ENCODE measurements around the gene RBM10.
"Not testable (repeated sequence)": the region's sequence is repeated elsewhere in the genome, so short reads cannot be mapped to it uniquely, and the experiment has no call there.

Gene RBM10

DNA sequence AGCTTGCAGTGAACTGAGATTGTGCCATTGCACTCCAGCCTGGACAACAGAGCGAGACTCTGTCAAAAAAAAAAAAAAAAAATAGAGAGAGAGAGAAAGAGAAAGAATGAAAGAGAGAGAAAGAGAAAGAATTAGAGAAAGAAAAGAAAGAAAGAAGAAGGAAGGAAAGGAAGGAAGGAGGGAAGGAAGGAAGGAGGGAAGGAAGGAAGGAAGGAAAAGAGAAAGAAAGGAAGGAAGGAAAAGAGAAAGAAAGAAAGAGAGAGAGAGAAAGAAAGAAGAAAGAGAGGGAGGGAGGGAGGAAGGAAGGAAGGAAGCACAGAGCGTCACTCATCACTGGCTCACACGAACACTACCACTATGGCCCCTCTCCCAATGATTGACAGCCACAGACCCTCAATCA lies 20.6 kb upstream of the RBM10 start:
- H4K20me1 ChIP-seq (ENCODE audit: low read depth, low read length); H3K9ac ChIP-seq (ENCODE audit: low read length); H3K4me3 ChIP-seq (ENCODE audit: insufficient read depth, low read length, poor library complexity, severe bottlenecking); H3K4me2 ChIP-seq (ENCODE audit: low read depth, low read length, poor library complexity, severe bottlenecking); H3K9me3 ChIP-seq (ENCODE audit: insufficient read depth, low read length); H3K9me2 ChIP-seq (replicated peaks; ENCODE audit: insufficient read depth, low read length); H3K27ac ChIP-seq (ENCODE audit: low read depth, low read length); H3F3A ChIP-seq (ENCODE audit: insufficient read depth); H3K36me3 ChIP-seq (ENCODE audit: low read length); H3K27me3 ChIP-seq (ENCODE audit: low read length); H2AFZ ChIP-seq (ENCODE audit: low read depth, low read length, severe bottlenecking); H3K79me2 ChIP-seq (ENCODE audit: insufficient read depth, low read length): not testable (repeated sequence)

DNA sequence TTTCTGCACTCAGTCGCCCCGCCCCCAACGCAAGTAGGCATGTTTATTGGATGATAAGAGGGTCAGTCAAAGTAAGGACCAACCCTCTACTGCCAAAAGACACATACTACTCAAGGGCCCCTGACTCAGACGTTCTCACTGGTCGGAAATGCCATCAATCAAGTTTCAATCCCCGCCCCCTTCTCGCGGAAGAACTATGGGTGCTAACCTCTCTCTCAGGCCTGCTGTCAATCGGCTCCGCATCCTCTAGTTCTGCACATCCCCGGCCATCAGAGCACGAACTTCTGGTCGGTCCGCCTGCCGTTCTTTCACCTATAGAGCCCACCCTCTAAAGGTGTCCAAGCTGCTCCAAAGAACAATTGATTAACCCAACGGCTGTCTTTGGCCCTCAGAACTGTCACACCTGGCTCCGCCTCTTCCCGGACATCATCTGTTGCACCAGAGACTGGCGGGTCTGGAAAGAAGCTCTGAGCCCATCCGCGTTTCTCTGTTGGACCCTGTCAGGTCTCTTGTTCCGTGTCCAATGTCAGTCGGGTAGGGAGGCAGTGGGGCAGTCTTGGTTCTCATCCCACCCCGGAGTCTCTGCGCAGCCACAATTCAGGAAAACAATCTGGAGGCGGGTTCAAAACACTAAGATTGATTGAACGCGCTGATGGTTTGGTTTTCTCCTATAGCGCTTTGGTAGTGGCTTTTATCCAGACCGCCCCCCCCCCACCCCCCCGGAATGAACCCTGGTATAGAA lies 15.7 kb upstream of the RBM10 start:
- Histone ChIP-seq H3K4me3 (ENCODE audit: insufficient read depth, low read length, poor library complexity, severe bottlenecking) (peak overlapping the region; percentile 71), H4K20me1 (ENCODE audit: low read depth, low read length) (no peaks in the 10 kb centered on the region), H3K4me2 (ENCODE audit: low read depth, low read length, poor library complexity, severe bottlenecking) (peak overlapping the region; percentile 77), H3K27ac (ENCODE audit: low read depth, low read length) (peak overlapping the region; percentile 56), H3F3A (ENCODE audit: insufficient read depth) (no peaks in the 10 kb centered on the region), H3K79me2 (ENCODE audit: insufficient read depth, low read length) (0 out of 2 replicates have a peak, but pooled peaks cover 2% of the 10 kb centered on the region), H3K9me3 (ENCODE audit: insufficient read depth, low read length) (no peaks in the 10 kb centered on the region), H3K36me3 (ENCODE audit: low read length) (no peaks in the 10 kb centered on the region), H3K9me2 (replicated peaks; ENCODE audit: insufficient read depth, low read length) (no peaks in the 10 kb centered on the region), H3K27me3 (ENCODE audit: low read length) (no peaks in the 10 kb centered on the region), H3K9ac (ENCODE audit: low read length) (peak overlapping the region; percentile 65), H2AFZ (ENCODE audit: low read depth, low read length, severe bottlenecking) (peak overlapping the region; percentile 73)
- no peak for TF ChIP-seq EZH2phosphoT487 (conservative IDR thresholded peaks at IDR 0.05; ENCODE audit: low read length)
- TF ChIP-seq, protein P1, sequence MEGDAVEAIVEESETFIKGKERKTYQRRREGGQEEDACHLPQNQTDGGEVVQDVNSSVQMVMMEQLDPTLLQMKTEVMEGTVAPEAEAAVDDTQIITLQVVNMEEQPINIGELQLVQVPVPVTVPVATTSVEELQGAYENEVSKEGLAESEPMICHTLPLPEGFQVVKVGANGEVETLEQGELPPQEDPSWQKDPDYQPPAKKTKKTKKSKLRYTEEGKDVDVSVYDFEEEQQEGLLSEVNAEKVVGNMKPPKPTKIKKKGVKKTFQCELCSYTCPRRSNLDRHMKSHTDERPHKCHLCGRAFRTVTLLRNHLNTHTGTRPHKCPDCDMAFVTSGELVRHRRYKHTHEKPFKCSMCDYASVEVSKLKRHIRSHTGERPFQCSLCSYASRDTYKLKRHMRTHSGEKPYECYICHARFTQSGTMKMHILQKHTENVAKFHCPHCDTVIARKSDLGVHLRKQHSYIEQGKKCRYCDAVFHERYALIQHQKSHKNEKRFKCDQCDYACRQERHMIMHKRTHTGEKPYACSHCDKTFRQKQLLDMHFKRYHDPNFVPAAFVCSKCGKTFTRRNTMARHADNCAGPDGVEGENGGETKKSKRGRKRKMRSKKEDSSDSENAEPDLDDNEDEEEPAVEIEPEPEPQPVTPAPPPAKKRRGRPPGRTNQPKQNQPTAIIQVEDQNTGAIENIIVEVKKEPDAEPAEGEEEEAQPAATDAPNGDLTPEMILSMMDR (IDR thresholded peaks at IDR 0.05; ENCODE audit: insufficient read depth, low read length, poor library complexity, severe bottlenecking): no peak

DNA sequence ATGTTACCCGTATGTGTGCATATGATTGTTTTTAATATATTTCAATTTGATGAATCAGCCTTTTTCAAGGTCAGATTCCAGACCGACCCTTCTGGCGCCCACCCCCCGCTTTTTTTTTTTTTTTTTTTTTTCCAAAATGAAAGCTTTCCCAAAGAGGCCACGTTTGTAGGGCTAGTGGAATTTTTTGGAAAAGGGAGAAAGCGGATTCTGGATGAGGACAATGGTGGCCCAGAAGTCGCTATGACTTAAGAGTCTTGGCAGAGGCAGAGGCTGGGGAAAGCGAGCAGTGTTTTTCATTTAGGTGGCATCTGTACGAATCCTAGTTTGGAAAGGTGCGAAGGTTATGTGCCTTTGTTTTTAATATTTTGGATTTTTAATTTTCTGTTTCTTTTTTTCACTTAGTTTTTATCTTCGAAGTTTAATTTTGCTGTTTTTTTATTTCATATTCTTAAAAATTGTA lies 15.1 kb upstream of the RBM10 start:
- Histone ChIP-seq H3K4me2 (ENCODE audit: low read depth, low read length, poor library complexity, severe bottlenecking) (peak overlapping the region; percentile 77), H3K9me2 (replicated peaks; ENCODE audit: insufficient read depth, low read length) (no peaks in the 10 kb centered on the region), H3K9me3 (ENCODE audit: insufficient read depth, low read length) (no peaks in the 10 kb centered on the region), H3K27ac (ENCODE audit: low read depth, low read length) (no peak overlapping the region), H3K4me3 (ENCODE audit: insufficient read depth, low read length, poor library complexity, severe bottlenecking) (peak overlapping the region; percentile 71), H4K20me1 (ENCODE audit: low read depth, low read length) (no peaks in the 10 kb centered on the region), H3K27me3 (ENCODE audit: low read length) (no peaks in the 10 kb centered on the region), H2AFZ (ENCODE audit: low read depth, low read length, severe bottlenecking) (no peak overlapping the region), H3K9ac (ENCODE audit: low read length) (peak overlapping the region; percentile 65), H3K36me3 (ENCODE audit: low read length) (no peaks in the 10 kb centered on the region), H3F3A (ENCODE audit: insufficient read depth) (no peaks in the 10 kb centered on the region), H3K79me2 (ENCODE audit: insufficient read depth, low read length) (0 out of 2 replicates have a peak, but pooled peaks cover 2% of the 10 kb centered on the region)
- no peak for TF ChIP-seq EZH2phosphoT487 (conservative IDR thresholded peaks at IDR 0.05; ENCODE audit: low read length)
- TF ChIP-seq, protein P1 (IDR thresholded peaks at IDR 0.05; ENCODE audit: insufficient read depth, low read length, poor library complexity, severe bottlenecking): no peak

DNA sequence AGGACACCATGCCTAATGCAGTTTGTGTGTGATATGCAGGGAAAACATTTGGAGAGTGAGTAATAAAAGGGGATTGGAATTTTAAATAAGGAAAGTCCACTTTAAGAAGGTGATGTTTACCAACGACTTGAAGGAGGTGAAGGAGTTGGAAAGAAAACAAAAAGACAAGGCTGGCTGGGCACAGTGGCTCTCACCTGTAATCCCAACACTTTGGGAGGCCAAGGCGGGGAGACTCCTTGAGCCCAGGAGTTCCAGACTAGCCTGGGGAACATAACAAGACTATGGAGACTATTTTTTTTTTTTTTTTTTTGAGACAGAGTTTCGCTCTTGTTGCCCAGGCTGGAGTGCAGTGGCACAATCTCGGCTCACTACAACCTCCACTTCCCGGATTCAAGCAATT lies 11.5 kb upstream of the RBM10 start:
- H2AFZ ChIP-seq (ENCODE audit: low read depth, low read length, severe bottlenecking): no peak overlapping the region
- H3K27me3 ChIP-seq (ENCODE audit: low read length): no peaks in the 10 kb centered on the region
- no peak overlapping the region for H3K4me2 ChIP-seq (ENCODE audit: low read depth, low read length, poor library complexity, severe bottlenecking)
- no peaks in the 10 kb centered on the region for H3K36me3 ChIP-seq (ENCODE audit: low read length)
- TF ChIP-seq EZH2phosphoT487 (conservative IDR thresholded peaks at IDR 0.05; ENCODE audit: low read length): no peak
- H3K9me3 ChIP-seq (ENCODE audit: insufficient read depth, low read length): no peaks in the 10 kb centered on the region
- H4K20me1 ChIP-seq (ENCODE audit: low read depth, low read length): no peaks in the 10 kb centered on the region
- no peaks in the 10 kb centered on the region for H3K9me2 ChIP-seq (replicated peaks; ENCODE audit: insufficient read depth, low read length)
- H3F3A ChIP-seq (ENCODE audit: insufficient read depth): no peaks in the 10 kb centered on the region
- H3K4me3 ChIP-seq (ENCODE audit: insufficient read depth, low read length, poor library complexity, severe bottlenecking): no peak overlapping the region
- no peak overlapping the region for H3K27ac ChIP-seq (ENCODE audit: low read depth, low read length)
- 0 out of 2 replicates have a peak, but pooled peaks cover 2% of the 10 kb centered on the region for H3K79me2 ChIP-seq (ENCODE audit: insufficient read depth, low read length)
- H3K9ac ChIP-seq (ENCODE audit: low read length): no peak overlapping the region

DNA sequence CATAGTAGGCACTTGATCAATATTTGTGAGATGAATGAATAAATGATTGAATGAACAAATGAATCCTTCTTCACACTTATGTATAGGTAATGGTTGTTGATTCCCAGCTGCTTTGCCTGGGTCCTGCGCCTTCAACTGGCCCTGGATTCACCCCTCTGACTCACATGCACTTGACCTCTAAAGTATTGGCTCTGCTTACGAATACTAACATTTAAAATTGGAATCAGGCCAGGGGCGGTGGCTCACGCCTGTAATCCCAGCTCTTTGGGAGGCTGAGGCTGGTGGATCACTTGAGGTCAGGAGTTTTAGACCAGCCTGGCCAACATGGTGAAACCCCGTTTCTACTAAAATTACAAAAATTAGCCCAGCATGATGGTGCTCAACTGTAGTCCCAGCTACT lies 9.4 kb upstream of the RBM10 start:
- not testable (repeated sequence) for H3F3A ChIP-seq (ENCODE audit: insufficient read depth); H3K79me2 ChIP-seq (ENCODE audit: insufficient read depth, low read length); H3K36me3 ChIP-seq (ENCODE audit: low read length); H4K20me1 ChIP-seq (ENCODE audit: low read depth, low read length); H3K4me2 ChIP-seq (ENCODE audit: low read depth, low read length, poor library complexity, severe bottlenecking); H3K9ac ChIP-seq (ENCODE audit: low read length); H3K4me3 ChIP-seq (ENCODE audit: insufficient read depth, low read length, poor library complexity, severe bottlenecking); H3K9me2 ChIP-seq (replicated peaks; ENCODE audit: insufficient read depth, low read length); H3K27me3 ChIP-seq (ENCODE audit: low read length); H3K27ac ChIP-seq (ENCODE audit: low read depth, low read length); H2AFZ ChIP-seq (ENCODE audit: low read depth, low read length, severe bottlenecking); H3K9me3 ChIP-seq (ENCODE audit: insufficient read depth, low read length)

All from SU-DHL-6 (cell line).